ENCODE measurements around the gene SEC22A. TPM values are rescaled to one million over a fixed set of nuclear protein-coding genes. Genes with fewer than 3 reads are reported as not detected.

The SEC22A gene, protein sequence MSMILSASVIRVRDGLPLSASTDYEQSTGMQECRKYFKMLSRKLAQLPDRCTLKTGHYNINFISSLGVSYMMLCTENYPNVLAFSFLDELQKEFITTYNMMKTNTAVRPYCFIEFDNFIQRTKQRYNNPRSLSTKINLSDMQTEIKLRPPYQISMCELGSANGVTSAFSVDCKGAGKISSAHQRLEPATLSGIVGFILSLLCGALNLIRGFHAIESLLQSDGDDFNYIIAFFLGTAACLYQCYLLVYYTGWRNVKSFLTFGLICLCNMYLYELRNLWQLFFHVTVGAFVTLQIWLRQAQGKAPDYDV
- total RNA-seq: 16.8 TPM

GRCh38 chr3:123201557-123202427 lies at the start of gene SEC22A:
Gene SEC22A, plus strand, starts transcription at chr3:123201943. Its CDS starts 7,275 bp downstream, at chr3:123209218.
- DNase-seq (ENCODE audit: low spot score): peak; percentile 95

DNA sequence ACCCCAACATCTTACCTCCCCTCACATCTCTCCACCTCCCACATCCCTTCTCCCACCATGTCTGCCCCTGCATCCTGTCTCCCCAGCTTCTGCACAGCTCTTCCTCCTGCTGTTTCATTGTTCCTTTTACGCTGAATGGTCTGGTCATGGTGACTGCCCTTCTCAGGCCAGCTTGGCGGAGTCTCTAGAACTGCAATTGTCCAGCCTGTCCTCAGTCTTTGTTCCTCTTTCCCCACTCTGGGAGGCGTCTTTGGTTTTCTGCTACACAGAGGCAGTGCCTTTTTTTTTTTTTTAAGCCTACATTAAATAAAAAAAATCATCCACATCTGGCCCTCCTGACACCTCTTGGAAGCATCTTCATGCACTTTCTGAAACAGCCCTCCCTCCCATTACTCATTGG lies 49.1 kb upstream of the SEC22A start:
- no peak for DNase-seq (ENCODE audit: low spot score)

GRCh38 chr3:123153125-123154019 lies 48.4 kb upstream of the SEC22A start:
- DNase-seq (ENCODE audit: low spot score): peak; percentile 6

GRCh38 chr3:123154020-123154985 lies 47.4 kb upstream of the SEC22A start:
- DNase-seq (ENCODE audit: low spot score): peak; percentile 6

GRCh38 chr3:123155471-123156011 lies 46.2 kb upstream of the SEC22A start:
- DNase-seq (ENCODE audit: low spot score): peak; percentile 93

GRCh38 chr3:123156276-123156995 lies 45.3 kb upstream of the SEC22A start:
- peak; percentile 10 for DNase-seq (ENCODE audit: low spot score)

GRCh38 chr3:123157209-123157597 lies 44.5 kb upstream of the SEC22A start:
- DNase-seq (ENCODE audit: low spot score): no peak

- DNase-seq (ENCODE audit: low spot score): peak; percentile 74
These were observed 44.0 kb upstream of the SEC22A start for GRCh38 chr3:123157598-123158287.

GRCh38 chr3:123158330-123158729 lies 43.4 kb upstream of the SEC22A start:
- DNase-seq (ENCODE audit: low spot score): no peak

DNA sequence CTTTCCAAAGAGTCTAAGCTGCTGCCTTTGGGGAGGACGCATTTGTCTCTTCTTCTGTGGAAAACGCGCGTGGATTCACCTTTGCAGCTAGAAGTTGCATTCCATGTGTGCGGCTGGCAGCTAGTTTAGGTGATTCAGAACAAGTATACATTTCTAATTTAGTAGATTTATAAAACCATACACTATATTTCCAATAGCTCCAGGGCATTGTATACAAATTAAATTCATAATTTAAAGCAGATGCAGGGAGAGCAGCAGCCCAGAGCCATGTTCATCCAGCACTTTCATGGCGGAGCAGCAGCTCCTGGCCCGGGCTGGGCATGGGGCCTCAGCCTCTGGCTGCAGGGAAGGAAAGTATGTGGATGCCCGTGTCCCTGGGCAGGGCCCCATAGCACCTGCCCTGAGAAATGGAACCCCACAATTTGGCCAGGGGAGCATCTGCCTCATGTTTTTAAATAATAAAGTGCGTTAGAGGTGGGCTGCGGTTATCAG lies 42.8 kb upstream of the SEC22A start:
- DNase-seq (ENCODE audit: low spot score): no peak

- no peak for DNase-seq (ENCODE audit: low spot score)
These were observed 41.7 kb upstream of the SEC22A start for GRCh38 chr3:123159926-123160635.

GRCh38 chr3:123161167-123161566 lies 40.6 kb upstream of the SEC22A start:
- DNase-seq (ENCODE audit: low spot score): no peak

DNA sequence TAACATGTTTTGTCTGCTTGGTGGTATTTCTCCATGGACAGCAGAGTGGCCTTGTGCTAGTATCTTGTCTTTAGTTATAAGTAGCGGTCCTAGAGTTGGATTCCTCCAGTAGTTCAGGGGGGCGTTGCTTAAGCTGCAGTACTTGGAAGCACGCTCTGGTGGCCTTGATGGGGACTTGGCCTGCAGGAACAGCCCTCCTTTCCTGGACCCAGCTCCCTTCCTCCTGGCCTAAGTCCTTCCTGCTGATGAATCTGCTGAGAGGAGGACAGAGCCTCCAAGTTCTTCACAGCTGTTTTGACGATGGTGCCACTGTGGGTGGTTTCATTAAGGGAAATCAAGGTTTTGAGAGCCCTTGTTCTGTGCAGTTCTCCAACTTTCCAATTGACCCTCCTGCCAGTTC lies 38.6 kb upstream of the SEC22A start:
- DNase-seq (ENCODE audit: low spot score): no peak

GRCh38 chr3:123165163-123165562 lies 36.6 kb upstream of the SEC22A start:
- no peak for DNase-seq (ENCODE audit: low spot score)

GRCh38 chr3:123167686-123168085 lies 34.1 kb upstream of the SEC22A start:
- DNase-seq (ENCODE audit: low spot score): no peak

DNA sequence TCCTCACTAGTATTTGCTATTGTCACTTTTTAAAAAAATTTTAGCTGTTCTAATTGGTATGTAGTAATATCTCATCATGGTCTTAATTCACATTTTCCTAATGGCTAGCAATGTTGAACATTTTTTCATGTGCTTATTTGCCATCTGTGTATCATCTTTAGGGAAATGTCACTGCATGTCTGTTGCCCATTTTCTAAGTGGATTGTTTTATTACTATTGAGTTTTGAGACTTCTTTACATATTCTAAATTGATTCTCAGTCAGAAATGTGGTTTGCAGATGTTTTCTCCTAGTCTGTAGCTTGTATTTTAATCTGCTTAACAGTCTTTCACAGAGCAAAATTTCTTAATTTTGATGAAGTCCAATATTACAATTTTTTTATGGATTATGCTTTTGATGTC lies 33.6 kb upstream of the SEC22A start:
- no peak for DNase-seq (ENCODE audit: low spot score)

- DNase-seq (ENCODE audit: low spot score): no peak
These were observed 33.1 kb upstream of the SEC22A start for GRCh38 chr3:123168605-123169004.

DNA sequence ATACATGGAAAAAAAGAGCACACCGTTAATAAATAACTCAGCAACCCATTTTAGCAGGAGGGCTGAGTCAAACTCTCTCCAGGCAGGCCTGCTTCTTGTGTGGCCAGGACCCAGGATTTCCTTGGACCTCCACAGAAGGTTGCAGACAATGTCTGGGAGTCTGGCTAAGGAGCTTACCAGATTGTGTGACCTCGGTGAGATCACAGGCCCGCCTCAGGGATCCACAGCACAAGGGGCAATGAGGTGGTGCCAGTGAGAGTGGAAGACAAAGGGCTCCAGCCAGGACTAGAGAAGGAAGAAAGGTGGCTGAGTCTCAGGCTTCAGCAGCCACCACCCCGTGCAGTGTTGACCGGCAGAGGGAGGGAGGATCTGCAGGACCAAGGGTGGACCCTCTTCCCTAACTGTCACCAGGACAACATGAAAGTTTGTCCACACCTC lies 32.2 kb upstream of the SEC22A start:
- no peak for DNase-seq (ENCODE audit: low spot score)

All from mucosa of gallbladder (tissue), 1 donor.